ENCODE measurements around the gene C10orf120.

The C10orf120 gene

GRCh38 chr10:122703483-122704448 lies 4.1 kb upstream of the C10orf120 start:
- DNase-seq, result peak; percentile 4

GRCh38 chr10:122702275-122702674 lies 2.6 kb upstream of the C10orf120 start:
- DNase-seq, result no peak

- DNase-seq, result no peak
Observed at GRCh38 chr10:122701652-122702051, 2.0 kb upstream of the C10orf120 start.

GRCh38 chr10:122696687-122697086 lies 3.0 kb downstream of the C10orf120 start:
- no peak for DNase-seq

- no peak for DNase-seq
Observed at GRCh38 chr10:122692744-122693143, 6.9 kb downstream of the C10orf120 start.

- no peak for DNase-seq
Observed at GRCh38 chr10:122689146-122689820, 10.4 kb downstream of the C10orf120 start.

GRCh38 chr10:122688293-122688989 lies 11.2 kb downstream of the C10orf120 start:
- DNase-seq, result no peak

GRCh38 chr10:122682522-122682921 lies 17.1 kb downstream of the C10orf120 start:
- no peak for DNase-seq

GRCh38 chr10:122678266-122678665 lies 21.4 kb downstream of the C10orf120 start:
- no peak for DNase-seq

- no peak for DNase-seq
Observed at GRCh38 chr10:122675278-122675677, 24.4 kb downstream of the C10orf120 start.

- DNase-seq, result no peak
Observed at GRCh38 chr10:122674781-122675180, 24.9 kb downstream of the C10orf120 start.

GRCh38 chr10:122673731-122674130 lies 25.9 kb downstream of the C10orf120 start:
- DNase-seq, result no peak

- no peak for DNase-seq
Observed at GRCh38 chr10:122673269-122673668, 26.4 kb downstream of the C10orf120 start.

GRCh38 chr10:122672655-122673054 lies 27.0 kb downstream of the C10orf120 start:
- DNase-seq, result no peak

GRCh38 chr10:122671355-122671754 lies 28.3 kb downstream of the C10orf120 start:
- DNase-seq, result no peak

GRCh38 chr10:122669842-122670241 lies 29.8 kb downstream of the C10orf120 start:
- DNase-seq, result no peak

GRCh38 chr10:122669045-122669444 lies 30.6 kb downstream of the C10orf120 start:
- no peak for DNase-seq

GRCh38 chr10:122665946-122666345 lies 33.7 kb downstream of the C10orf120 start:
- no peak for DNase-seq

GRCh38 chr10:122665329-122665860 lies 34.3 kb downstream of the C10orf120 start:
- DNase-seq, result no peak

- DNase-seq, result no peak
Observed at GRCh38 chr10:122664501-122664900, 35.1 kb downstream of the C10orf120 start.

GRCh38 chr10:122663516-122664130 lies 36.0 kb downstream of the C10orf120 start:
- DNase-seq, result no peak

GRCh38 chr10:122662231-122662630 lies 37.4 kb downstream of the C10orf120 start:
- no peak for DNase-seq

GRCh38 chr10:122660696-122661095 lies 39.0 kb downstream of the C10orf120 start:
- DNase-seq, result no peak
